ENCODE measurements around the gene KCNH4.

DNA sequence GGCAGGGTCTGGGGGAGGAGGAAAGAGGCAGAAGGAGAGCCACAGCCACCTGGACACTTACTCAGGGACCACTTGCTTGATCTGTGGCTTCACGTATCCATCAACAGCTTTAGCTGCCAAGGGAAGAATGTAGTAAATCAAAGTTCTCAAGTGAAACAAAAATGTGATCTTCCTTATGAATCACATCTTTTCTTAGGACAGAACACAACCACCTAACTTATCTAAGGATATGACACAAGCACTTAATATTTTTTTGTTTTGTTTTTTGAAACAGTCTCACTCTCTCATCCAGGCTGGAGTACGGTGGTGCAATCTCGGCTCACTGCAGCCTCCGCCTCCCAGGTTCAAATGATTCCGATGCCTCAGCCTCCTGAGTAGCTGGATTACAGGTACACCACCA, 21.8 kb upstream of the KCNH4 start:
- TF ChIP-seq, protein P1, sequence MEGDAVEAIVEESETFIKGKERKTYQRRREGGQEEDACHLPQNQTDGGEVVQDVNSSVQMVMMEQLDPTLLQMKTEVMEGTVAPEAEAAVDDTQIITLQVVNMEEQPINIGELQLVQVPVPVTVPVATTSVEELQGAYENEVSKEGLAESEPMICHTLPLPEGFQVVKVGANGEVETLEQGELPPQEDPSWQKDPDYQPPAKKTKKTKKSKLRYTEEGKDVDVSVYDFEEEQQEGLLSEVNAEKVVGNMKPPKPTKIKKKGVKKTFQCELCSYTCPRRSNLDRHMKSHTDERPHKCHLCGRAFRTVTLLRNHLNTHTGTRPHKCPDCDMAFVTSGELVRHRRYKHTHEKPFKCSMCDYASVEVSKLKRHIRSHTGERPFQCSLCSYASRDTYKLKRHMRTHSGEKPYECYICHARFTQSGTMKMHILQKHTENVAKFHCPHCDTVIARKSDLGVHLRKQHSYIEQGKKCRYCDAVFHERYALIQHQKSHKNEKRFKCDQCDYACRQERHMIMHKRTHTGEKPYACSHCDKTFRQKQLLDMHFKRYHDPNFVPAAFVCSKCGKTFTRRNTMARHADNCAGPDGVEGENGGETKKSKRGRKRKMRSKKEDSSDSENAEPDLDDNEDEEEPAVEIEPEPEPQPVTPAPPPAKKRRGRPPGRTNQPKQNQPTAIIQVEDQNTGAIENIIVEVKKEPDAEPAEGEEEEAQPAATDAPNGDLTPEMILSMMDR (IDR thresholded peaks at IDR 0.05; ENCODE audit: borderline replicate concordance, extremely low read depth, low read length, poor library complexity, severe bottlenecking): no peak
- no peak for TF ChIP-seq EZH2 (IDR thresholded peaks at IDR 0.05; ENCODE audit: borderline replicate concordance, low read depth, low read length, severe bottlenecking)

Data from DND-41 (cell line).